HFFc6 (cell line): ENCODE measurements around the gene CD6. TPM values are rescaled to one million over a fixed set of nuclear protein-coding genes. Genes with fewer than 3 reads are reported as not detected.

Experiments used
- DNase-seq: peaks from one replicate; pipeline ENCODE4 v3.0.0-alpha.2; 2018
- H3K27ac Mint-ChIP-seq: 2 replicates; pipeline ENCODE4 v1.8.0; 2020; ENCODE audit warnings: mild to moderate bottlenecking, mixed read lengths
- H3K27me3 Mint-ChIP-seq: 2 replicates; pipeline ENCODE4 v1.8.0; 2021; ENCODE audit warnings: mild to moderate bottlenecking, moderate library complexity, mixed read lengths; ENCODE audit not compliant: insufficient read depth
- H3K36me3 Mint-ChIP-seq: 2 replicates; pipeline ENCODE4 v1.8.0; 2021; ENCODE audit warnings: low read depth, mixed read lengths
- H3K4me1 Mint-ChIP-seq: 2 replicates; pipeline ENCODE4 v1.8.0; 2020; ENCODE audit warnings: low read depth, mixed read lengths
- H3K4me3 Mint-ChIP-seq: 2 replicates; pipeline ENCODE4 v1.8.0; 2020; ENCODE audit warnings: mild to moderate bottlenecking, moderate library complexity, mixed read lengths
- H3K9me3 Mint-ChIP-seq: 2 replicates; pipeline ENCODE4 v1.8.0; 2020; ENCODE audit warnings: mild to moderate bottlenecking, mixed read lengths
- total RNA-seq, 6 experiments: library from RNA; stranded (reverse); fragmentation: NEBNext Ultra II Directional; extraction: Animal tissue kit (Norgen Biotek cat#: 25700); gene quantifications; 2 replicates in 1 of 6; 3 replicates in 5 of 6; pipeline ENCODE4 v1.2.3, GENCODE V29; 2021
- TF ChIP-seq, protein P1 (sequence below): fragments of 200-600 bp; sonication (generic); IDR thresholded peaks from 2 replicates; pipeline ENCODE4 v1.5.0; 2021; ENCODE audit warnings: antibody characterized with exemption, mild to moderate bottlenecking

CD6 gene
- total RNA-seq, 6 experiments from 2014 or later, result not detected

DNA sequence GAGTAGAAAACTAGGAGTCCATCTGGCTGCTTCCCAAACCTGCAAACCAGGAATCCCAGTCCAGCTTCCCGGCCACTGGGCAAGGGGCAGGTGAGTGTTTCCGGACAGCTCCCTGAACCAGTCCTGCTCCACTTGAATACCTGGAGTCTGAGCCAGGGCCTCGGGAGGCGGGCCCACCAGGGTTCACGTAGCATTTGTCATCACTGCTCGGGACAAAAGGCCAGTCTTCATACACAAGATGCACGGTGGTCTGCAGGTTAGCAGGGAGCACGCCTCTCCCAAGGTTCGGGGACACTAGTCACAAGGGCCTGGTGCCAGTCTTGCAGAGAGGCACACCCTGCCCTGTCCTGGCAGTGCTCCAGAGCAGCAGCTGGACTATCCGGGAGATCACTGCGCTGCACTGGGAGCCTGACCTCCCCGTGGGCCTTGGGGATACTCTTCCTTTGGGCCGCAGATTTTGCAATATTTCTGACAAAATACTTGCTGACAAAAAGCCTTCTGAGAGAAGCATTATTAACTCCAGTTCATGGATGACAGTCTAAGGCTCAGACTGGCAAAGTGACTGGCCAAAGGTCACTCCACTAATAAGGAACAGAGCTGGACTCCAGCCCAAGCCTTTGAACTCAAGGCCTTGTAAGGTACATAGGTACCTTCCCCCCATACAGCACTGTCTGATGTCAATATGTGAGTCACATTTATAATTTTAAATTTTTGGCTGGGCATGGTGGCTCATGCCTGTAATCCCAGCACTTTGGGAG, 25.1 kb downstream of the CD6 start:
- TF ChIP-seq, protein P1, sequence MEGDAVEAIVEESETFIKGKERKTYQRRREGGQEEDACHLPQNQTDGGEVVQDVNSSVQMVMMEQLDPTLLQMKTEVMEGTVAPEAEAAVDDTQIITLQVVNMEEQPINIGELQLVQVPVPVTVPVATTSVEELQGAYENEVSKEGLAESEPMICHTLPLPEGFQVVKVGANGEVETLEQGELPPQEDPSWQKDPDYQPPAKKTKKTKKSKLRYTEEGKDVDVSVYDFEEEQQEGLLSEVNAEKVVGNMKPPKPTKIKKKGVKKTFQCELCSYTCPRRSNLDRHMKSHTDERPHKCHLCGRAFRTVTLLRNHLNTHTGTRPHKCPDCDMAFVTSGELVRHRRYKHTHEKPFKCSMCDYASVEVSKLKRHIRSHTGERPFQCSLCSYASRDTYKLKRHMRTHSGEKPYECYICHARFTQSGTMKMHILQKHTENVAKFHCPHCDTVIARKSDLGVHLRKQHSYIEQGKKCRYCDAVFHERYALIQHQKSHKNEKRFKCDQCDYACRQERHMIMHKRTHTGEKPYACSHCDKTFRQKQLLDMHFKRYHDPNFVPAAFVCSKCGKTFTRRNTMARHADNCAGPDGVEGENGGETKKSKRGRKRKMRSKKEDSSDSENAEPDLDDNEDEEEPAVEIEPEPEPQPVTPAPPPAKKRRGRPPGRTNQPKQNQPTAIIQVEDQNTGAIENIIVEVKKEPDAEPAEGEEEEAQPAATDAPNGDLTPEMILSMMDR, result no peak
- H3K4me3 Mint-ChIP-seq, result no peak overlapping the region
- H3K36me3 Mint-ChIP-seq, result no peaks in the 10 kb centered on the region
- no peaks in the 10 kb centered on the region for H3K9me3 Mint-ChIP-seq
- no peak overlapping the region for H3K27ac Mint-ChIP-seq
- no peaks in the 10 kb centered on the region; the same call in 1 of the 2 replicates for H3K4me1 Mint-ChIP-seq
- no peak for DNase-seq
- H3K27me3 Mint-ChIP-seq, result peaks cover 33% of the 10 kb centered on the region

DNA sequence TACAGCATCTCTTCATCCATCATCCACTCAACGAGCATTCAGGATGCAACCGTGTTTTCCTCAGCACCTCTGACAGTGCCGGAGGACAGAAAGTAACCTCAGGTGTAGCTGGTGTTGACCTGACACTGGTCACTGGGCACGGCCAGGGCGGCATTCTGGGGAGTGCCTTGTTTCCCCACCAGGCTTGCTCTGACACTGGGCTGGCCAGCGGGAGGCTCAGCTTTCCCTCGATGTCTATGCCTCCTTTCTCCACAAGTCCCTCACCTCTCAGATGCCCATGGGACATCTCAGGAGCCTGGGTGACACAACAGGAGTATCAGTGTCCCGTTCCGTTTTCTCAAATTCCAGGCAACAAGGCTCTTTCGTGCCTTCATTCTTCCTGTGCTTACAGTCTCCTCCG, 28.9 kb downstream of the CD6 start:
- DNase-seq, result no peak
- H3K4me3 Mint-ChIP-seq, result no peak overlapping the region
- H3K36me3 Mint-ChIP-seq, result no peaks in the 10 kb centered on the region
- TF ChIP-seq, protein P1, result no peak
- no peaks in the 10 kb centered on the region for H3K9me3 Mint-ChIP-seq
- no peaks in the 10 kb centered on the region for H3K4me1 Mint-ChIP-seq
- H3K27ac Mint-ChIP-seq, result no peak overlapping the region
- peaks cover 48% of the 10 kb centered on the region for H3K27me3 Mint-ChIP-seq

DNA sequence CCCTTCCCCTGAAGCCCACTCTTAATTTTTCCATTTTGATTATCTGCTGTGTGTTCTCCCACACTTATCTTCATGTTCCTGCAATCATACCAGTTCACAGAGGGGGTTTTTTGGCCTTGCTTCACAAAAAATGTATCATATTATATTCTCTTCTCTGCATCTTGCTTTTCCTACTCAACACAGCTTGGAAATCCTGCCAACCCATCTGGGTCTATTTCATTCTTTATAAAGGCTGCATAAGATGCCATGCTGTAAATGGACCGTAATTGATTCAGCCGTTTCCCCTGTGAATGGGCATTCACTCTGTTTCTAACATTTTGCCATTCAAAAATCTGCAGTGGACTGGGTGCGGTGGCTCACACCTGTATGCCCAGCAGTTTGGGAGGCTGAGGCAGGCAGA, 30.5 kb downstream of the CD6 start:
- TF ChIP-seq, protein P1, result no peak
- Mint-ChIP-seq H3K27me3 (peaks cover 50% of the 10 kb centered on the region), H3K4me1 (no peaks in the 10 kb centered on the region), H3K9me3 (no peaks in the 10 kb centered on the region), H3K27ac (no peak overlapping the region), H3K4me3 (no peak overlapping the region), H3K36me3 (no peaks in the 10 kb centered on the region)
- no peak for DNase-seq

DNA sequence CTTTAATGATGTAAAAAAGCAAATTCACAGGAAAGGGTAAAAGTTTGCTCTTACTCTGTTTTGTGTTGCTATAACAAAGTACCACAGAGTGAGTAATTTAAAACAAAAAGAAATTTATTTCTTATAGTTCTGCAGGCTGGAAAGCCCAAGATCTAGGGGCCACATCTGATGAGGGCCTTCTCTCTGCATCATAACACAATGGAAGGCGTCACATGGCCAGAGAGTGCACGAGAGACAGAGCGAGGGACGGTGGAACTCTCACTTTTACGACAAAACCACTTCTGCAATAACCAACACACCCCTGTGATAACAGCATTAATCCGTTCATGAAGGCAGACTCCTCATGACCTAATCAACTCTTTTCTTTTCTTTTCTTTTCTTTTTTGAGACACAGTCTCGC, 31.1 kb downstream of the CD6 start:
- Mint-ChIP-seq H3K9me3 (no peaks in the 10 kb centered on the region), H3K4me1 (no peaks in the 10 kb centered on the region), H3K27ac (no peak overlapping the region), H3K27me3 (peaks cover 54% of the 10 kb centered on the region), H3K36me3 (no peaks in the 10 kb centered on the region), H3K4me3 (no peak overlapping the region)
- TF ChIP-seq, protein P1, result no peak
- no peak for DNase-seq

DNA sequence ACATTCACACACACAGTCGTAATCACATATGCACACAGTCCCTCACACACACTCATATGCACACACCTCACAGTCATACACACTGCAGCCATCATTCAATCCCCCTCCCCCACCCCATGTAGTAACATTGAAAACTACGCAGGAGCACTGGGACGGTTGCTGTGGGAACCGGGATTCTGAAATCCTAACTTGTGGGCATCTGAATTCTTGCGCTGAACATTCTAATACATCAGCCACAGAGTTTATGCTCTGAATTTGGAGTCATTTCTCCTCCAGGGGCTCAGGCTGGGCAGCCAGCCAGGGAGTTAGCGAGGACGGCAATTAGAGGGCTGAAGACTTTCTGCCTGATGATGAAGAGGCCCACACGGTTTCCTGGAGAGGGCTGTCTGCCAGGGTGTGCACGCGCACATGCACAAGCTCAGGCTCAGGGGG, 32.7 kb downstream of the CD6 start:
- Mint-ChIP-seq H3K27ac (no peak overlapping the region), H3K4me3 (no peak overlapping the region)

More for the DNA sequence above, 32.7 kb downstream of the CD6 start:
- TF ChIP-seq, protein P1, result no peak
- no peak for DNase-seq
- Mint-ChIP-seq H3K36me3 (no peaks in the 10 kb centered on the region), H3K4me1 (no peaks in the 10 kb centered on the region), H3K27me3 (peaks cover 59% of the 10 kb centered on the region), H3K9me3 (no peaks in the 10 kb centered on the region)
